Measurements from ENCODE around the gene SLC38A9. TPM values are rescaled to one million over a fixed set of nuclear protein-coding genes. Genes with fewer than 3 reads are reported as not detected.

The SLC38A9 gene
- total and polyA plus RNA-seq, 2 donors (not counting 1 experiment from before 2014, with no cell fraction given), result 23.4 to 36.3 TPM

DNA sequence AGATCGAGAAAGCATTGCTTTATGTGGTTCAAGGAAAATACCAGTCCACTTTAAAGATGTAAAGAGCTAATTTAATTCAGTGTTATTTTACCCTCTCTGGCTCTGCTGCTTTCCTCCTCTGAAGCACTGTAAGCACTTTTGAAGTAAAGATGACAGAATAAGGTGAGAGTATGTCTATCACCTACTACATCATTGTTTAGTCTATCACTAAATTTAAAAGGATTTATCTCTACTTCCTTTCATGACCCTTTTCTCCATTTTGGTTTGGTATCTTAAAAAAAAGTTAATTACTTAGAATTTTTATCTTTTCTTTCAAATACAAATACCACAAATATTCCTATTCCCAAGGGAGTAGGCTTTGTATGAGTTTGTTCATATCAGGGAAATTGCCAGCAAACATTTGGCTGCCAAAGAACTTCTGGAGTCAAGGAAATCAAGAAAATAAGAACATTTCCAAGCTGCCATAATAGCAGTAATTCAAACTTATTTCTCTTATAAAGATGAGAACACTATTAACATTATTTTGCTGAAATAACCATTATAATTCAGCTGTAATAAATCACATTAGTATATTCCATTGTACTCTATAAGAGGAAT, 77.8 kb downstream of the SLC38A9 start:
- Histone ChIP-seq H3K79me2 (ENCODE audit: control insufficient read depth, insufficient read depth, low read length) (no peaks in the 10 kb centered on the region), H3K27me3 (replicated peaks in 1 of 4; ENCODE audit: control extremely low read depth in 1 of 4, control insufficient read depth in 3 of 4, insufficient read depth in 4 of 4, low read length in 3 of 4) (no peaks in the 10 kb centered on the region), H3K27ac (ENCODE audit: low read length in 2 of 2) (no peak overlapping the region), H3K9me3 (ENCODE audit: control extremely low read depth in 1 of 3, control insufficient read depth in 2 of 3, insufficient read depth in 1 of 3, low read length in 2 of 3) (no peaks in the 10 kb centered on the region), H3K4me2 (replicated peaks; ENCODE audit: low read depth, low read length, poor library complexity, severe bottlenecking) (no peak overlapping the region), H3K4me1 (ENCODE audit: control insufficient read depth in 2 of 2, insufficient read depth in 2 of 2, low read length in 2 of 2) (no peaks in the 10 kb centered on the region), H3K36me3 (replicated peaks in 1 of 2; ENCODE audit: control extremely low read depth in 1 of 2, control insufficient read depth in 1 of 2, extremely low read depth in 1 of 2, insufficient read depth in 2 of 2, low read length in 1 of 2) (peaks cover 10 to 21% of the 10 kb centered on the region in 2 experiments), H3K9ac (ENCODE audit: low read length) (no peak overlapping the region), H2AFZ (ENCODE audit: insufficient read depth, low read depth, low read length, poor library complexity, severe bottlenecking) (no peak overlapping the region), H3K4me3 (ENCODE audit: control extremely low read depth in 1 of 5, extremely low read depth in 1 of 5, insufficient read depth in 1 of 5, low read depth in 2 of 5, low read length in 4 of 5) (no peak overlapping the region), H4K20me1 (ENCODE audit: control insufficient read depth, insufficient read depth, low read length, poor library complexity, severe bottlenecking) (no peaks in the 10 kb centered on the region)
- ChIA-PET CTCF (no interaction called here), POLR2A (no interaction called here)
- DNase-seq (no peak), ATAC-seq (ENCODE audit: low read depth) (no peak)
- Mint-ChIP-seq H3K27ac (no peak overlapping the region), H3K9me3 (ENCODE audit: insufficient read depth) (no peaks in the 10 kb centered on the region), H3K4me3 (no peak overlapping the region), H3K27me3 (no peaks in the 10 kb centered on the region), H3K4me1 (no peaks in the 10 kb centered on the region)
- TF ChIP-seq, protein P1, sequence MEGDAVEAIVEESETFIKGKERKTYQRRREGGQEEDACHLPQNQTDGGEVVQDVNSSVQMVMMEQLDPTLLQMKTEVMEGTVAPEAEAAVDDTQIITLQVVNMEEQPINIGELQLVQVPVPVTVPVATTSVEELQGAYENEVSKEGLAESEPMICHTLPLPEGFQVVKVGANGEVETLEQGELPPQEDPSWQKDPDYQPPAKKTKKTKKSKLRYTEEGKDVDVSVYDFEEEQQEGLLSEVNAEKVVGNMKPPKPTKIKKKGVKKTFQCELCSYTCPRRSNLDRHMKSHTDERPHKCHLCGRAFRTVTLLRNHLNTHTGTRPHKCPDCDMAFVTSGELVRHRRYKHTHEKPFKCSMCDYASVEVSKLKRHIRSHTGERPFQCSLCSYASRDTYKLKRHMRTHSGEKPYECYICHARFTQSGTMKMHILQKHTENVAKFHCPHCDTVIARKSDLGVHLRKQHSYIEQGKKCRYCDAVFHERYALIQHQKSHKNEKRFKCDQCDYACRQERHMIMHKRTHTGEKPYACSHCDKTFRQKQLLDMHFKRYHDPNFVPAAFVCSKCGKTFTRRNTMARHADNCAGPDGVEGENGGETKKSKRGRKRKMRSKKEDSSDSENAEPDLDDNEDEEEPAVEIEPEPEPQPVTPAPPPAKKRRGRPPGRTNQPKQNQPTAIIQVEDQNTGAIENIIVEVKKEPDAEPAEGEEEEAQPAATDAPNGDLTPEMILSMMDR (IDR thresholded peaks at IDR 0.05), result no peak
- no peak for TF ChIP-seq EZH2 (IDR thresholded peaks at IDR 0.05; ENCODE audit: borderline replicate concordance, insufficient read depth, low read depth, low read length, poor library complexity, severe bottlenecking)
- whole genome bisulfite sequencing (ENCODE audit: insufficient coverage), result no CpG with 5 or more reads among the region's 1 CpG
- intact Hi-C loops (cut with micrococcal nuclease), result no loop called here

DNA sequence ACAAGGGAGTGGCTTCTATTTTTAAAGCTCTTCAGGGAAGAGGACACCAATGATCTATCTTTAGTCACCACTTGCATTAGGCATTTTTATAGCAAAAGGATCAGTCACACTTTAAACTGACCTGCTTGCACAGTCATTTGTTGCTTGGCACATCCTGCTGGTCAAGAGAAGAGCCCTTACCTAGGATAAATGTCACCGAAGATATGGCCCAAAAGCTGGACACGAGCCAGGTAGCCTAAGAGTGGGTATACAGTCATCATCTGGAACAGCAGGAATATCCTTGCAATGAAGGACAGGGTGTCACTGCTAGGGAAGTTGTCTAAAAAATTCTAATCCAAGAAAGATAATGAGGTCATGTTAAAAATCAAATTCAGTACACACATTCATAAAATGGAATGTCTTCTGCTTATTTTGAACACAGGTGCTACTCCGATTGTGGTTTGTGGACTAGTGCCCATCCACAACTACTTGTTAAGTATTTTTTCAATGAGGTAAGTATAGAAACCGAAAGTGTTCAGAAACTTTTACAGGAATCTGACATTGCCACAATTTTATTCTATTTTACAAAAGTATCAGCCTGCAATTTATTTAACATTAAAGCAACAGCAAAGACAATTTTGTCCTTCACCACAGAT, 78.4 kb downstream of the SLC38A9 start:
- Histone ChIP-seq H3K4me3 (ENCODE audit: control extremely low read depth in 1 of 5, extremely low read depth in 1 of 5, insufficient read depth in 1 of 5, low read depth in 2 of 5, low read length in 4 of 5) (no peak overlapping the region), H3K79me2 (ENCODE audit: control insufficient read depth, insufficient read depth, low read length) (no peaks in the 10 kb centered on the region), H3K9me3 (ENCODE audit: control extremely low read depth in 1 of 3, control insufficient read depth in 2 of 3, insufficient read depth in 1 of 3, low read length in 2 of 3) (no peaks in the 10 kb centered on the region), H3K27ac (ENCODE audit: low read length in 2 of 2) (no peak overlapping the region), H3K27me3 (replicated peaks in 1 of 4; ENCODE audit: control extremely low read depth in 1 of 4, control insufficient read depth in 3 of 4, insufficient read depth in 4 of 4, low read length in 3 of 4) (no peaks in the 10 kb centered on the region), H3K4me2 (replicated peaks; ENCODE audit: low read depth, low read length, poor library complexity, severe bottlenecking) (no peak overlapping the region), H2AFZ (ENCODE audit: insufficient read depth, low read depth, low read length, poor library complexity, severe bottlenecking) (no peak overlapping the region), H4K20me1 (ENCODE audit: control insufficient read depth, insufficient read depth, low read length, poor library complexity, severe bottlenecking) (no peaks in the 10 kb centered on the region), H3K4me1 (ENCODE audit: control insufficient read depth in 2 of 2, insufficient read depth in 2 of 2, low read length in 2 of 2) (no peaks in the 10 kb centered on the region), H3K36me3 (replicated peaks in 1 of 2; ENCODE audit: control extremely low read depth in 1 of 2, control insufficient read depth in 1 of 2, extremely low read depth in 1 of 2, insufficient read depth in 2 of 2, low read length in 1 of 2) (peaks cover 10 to 20% of the 10 kb centered on the region in 2 experiments), H3K9ac (ENCODE audit: low read length) (no peak overlapping the region)
- POLR2A ChIA-PET, result no interaction called here
- H3K9me3 Mint-ChIP-seq (ENCODE audit: insufficient read depth), result no peaks in the 10 kb centered on the region
- H3K27me3 Mint-ChIP-seq, result no peaks in the 10 kb centered on the region
- TF ChIP-seq, protein P1 (IDR thresholded peaks at IDR 0.05), result no peak
- no peak for TF ChIP-seq EZH2 (IDR thresholded peaks at IDR 0.05; ENCODE audit: borderline replicate concordance, insufficient read depth, low read depth, low read length, poor library complexity, severe bottlenecking)
- no peak overlapping the region for H3K4me3 Mint-ChIP-seq
- 100% methylated on average over 2 of the region's 4 CpGs for WGBS (ENCODE audit: insufficient coverage)
- DNase-seq (no peak), ATAC-seq (ENCODE audit: low read depth) (no peak)
- no peak overlapping the region for H3K27ac Mint-ChIP-seq
- CTCF ChIA-PET, result no interaction called here
- H3K4me1 Mint-ChIP-seq, result no peaks in the 10 kb centered on the region
- intact Hi-C loops (cut with micrococcal nuclease), result no loop called here

Measured in B cell (primary cell).